Bronchus fibroblast of lung (primary cell): Measurements from ENCODE around the gene PDXP. TPM values are rescaled to one million over a fixed set of nuclear protein-coding genes. Genes with fewer than 3 reads are reported as not detected.

Experiments used
- total RNA-seq: library from RNA; depleted of rRNA; stranded (reverse); fragments of >200 nt; gene quantifications from 2 replicates; pipeline ENCODE4 v1.2.3, GENCODE V29; 2015

Gene PDXP
- total RNA-seq: 14.1 and 14.9 TPM in 2 replicates

GRCh38 chr22:37658133-37659065, at the start of gene PDXP:
TSS of gene PDXP (plus strand) at chr22:37658723. CDS start at chr22:37658783, 60 bp downstream.

GRCh38 chr22:37639070-37639760, 19.3 kb upstream of the PDXP start, which contains the start of gene SH3BP1:
TSS of gene SH3BP1 (plus strand) at chr22:37639669. CDS start at chr22:37639788, 119 bp downstream.

GRCh38 chr22:37674951-37675929, 16.7 kb downstream of the PDXP start, which contains the start of gene LGALS1:
TSS of gene LGALS1 (plus strand) at chr22:37675636. CDS start at chr22:37675703, 67 bp downstream.

GRCh38 chr22:37686002-37686982, 27.8 kb downstream of the PDXP start, which contains the start of gene NOL12:
TSS of gene NOL12 (plus strand) at chr22:37686343. CDS start at chr22:37686393, 50 bp downstream.

GRCh38 chr22:37696657-37697537, 38.4 kb downstream of the PDXP start, which contains the start of gene TRIOBP:
TSS of gene TRIOBP (plus strand) at chr22:37697048. CDS start at chr22:37701366, 4,318 bp downstream.

Other genes starting within 250 kb of the PDXP start
- gene ELFN2, start 231.2 kb upstream of the PDXP start, total RNA-seq: 1.3 TPM in 2 replicates
- 0.15 TPM in 1 of 2 replicates, not detected in the other for gene MFNG, start 172.3 kb upstream of the PDXP start, total RNA-seq
- 6.4 and 8.9 TPM in 2 replicates for gene CARD10, start 139.3 kb upstream of the PDXP start, total RNA-seq
- 70.0 and 73.6 TPM in 2 replicates for gene CDC42EP1, start 98.2 kb upstream of the PDXP start, total RNA-seq
- gene LGALS2, start 78.6 kb upstream of the PDXP start, total RNA-seq: not detected in 2 replicates
- 34.6 and 36.3 TPM in 2 replicates for gene GGA1, start 49.9 kb upstream of the PDXP start, total RNA-seq
- 7.6 and 8.9 TPM in 2 replicates for gene SH3BP1, start 19.1 kb upstream of the PDXP start, total RNA-seq
- 7,222 and 8,728 TPM in 2 replicates for gene LGALS1, start 16.9 kb downstream of the PDXP start, total RNA-seq
- 48.6 and 61.5 TPM in 2 replicates for gene NOL12, start 27.6 kb downstream of the PDXP start, total RNA-seq
- 85.7 and 87.7 TPM in 2 replicates for gene TRIOBP, start 38.3 kb downstream of the PDXP start, total RNA-seq
- 35.2 and 44.4 TPM in 2 replicates for gene GCAT, start 149.2 kb downstream of the PDXP start, total RNA-seq
- not detected in 2 replicates for gene GALR3, start 164.7 kb downstream of the PDXP start, total RNA-seq
- 28.5 and 31.4 TPM in 2 replicates for gene ANKRD54, start 185.6 kb downstream of the PDXP start, total RNA-seq
- gene EIF3L, start 190.7 kb downstream of the PDXP start, total RNA-seq: 337 and 409 TPM in 2 replicates
- 23.3 and 26.2 TPM in 2 replicates for gene MICALL1, start 247.6 kb downstream of the PDXP start, total RNA-seq